Activated CD4-positive, alpha-beta T cell treated with anti-CD3 and anti-CD28 coated beads, Interleukin-2, amount 10 ng/mL, durations not matched to agents 24 days and 14 days (primary cell): Measurements from ENCODE around the gene SCARB1. TPM values are rescaled to one million over a fixed set of nuclear protein-coding genes. Genes with fewer than 3 reads are reported as not detected.

Experiments
- DNase-seq: peaks from one replicate; pipeline ENCODE4 v3.0.0; 2022
- H3K27ac Mint-ChIP-seq: one replicate; pipeline ENCODE4 v1.8.0; 2022; ENCODE audit warnings: mild to moderate bottlenecking, mixed read lengths
- H3K27me3 Mint-ChIP-seq: one replicate; pipeline ENCODE4 v1.8.0; 2022; ENCODE audit warnings: mixed read lengths
- H3K36me3 Mint-ChIP-seq: one replicate; pipeline ENCODE4 v1.8.0; 2022; ENCODE audit warnings: low read depth, mild to moderate bottlenecking, mixed read lengths
- H3K4me1 Mint-ChIP-seq: one replicate; pipeline ENCODE4 v1.8.0; 2021; ENCODE audit warnings: mixed read lengths
- H3K4me3 Mint-ChIP-seq: one replicate; pipeline ENCODE4 v1.8.0; 2022; ENCODE audit warnings: mild to moderate bottlenecking, moderate library complexity, mixed read lengths
- H3K9me3 Mint-ChIP-seq: one replicate; pipeline ENCODE4 v1.8.0; 2021; ENCODE audit warnings: mixed read lengths
- intact Hi-C: fragments of 100-400 bp; cut with micrococcal nuclease; formaldehyde crosslinking; loops from one replicate; pipeline ENCODE4 v1.15.1; 2023
- total RNA-seq: library from RNA; stranded (reverse); gene quantifications from 2 replicates; pipeline ENCODE4 v1.2.3, GENCODE V29; 2022

SCARB1 gene
- total RNA-seq, 1 donor from 2014 or later = 25.6 TPM

DNA sequence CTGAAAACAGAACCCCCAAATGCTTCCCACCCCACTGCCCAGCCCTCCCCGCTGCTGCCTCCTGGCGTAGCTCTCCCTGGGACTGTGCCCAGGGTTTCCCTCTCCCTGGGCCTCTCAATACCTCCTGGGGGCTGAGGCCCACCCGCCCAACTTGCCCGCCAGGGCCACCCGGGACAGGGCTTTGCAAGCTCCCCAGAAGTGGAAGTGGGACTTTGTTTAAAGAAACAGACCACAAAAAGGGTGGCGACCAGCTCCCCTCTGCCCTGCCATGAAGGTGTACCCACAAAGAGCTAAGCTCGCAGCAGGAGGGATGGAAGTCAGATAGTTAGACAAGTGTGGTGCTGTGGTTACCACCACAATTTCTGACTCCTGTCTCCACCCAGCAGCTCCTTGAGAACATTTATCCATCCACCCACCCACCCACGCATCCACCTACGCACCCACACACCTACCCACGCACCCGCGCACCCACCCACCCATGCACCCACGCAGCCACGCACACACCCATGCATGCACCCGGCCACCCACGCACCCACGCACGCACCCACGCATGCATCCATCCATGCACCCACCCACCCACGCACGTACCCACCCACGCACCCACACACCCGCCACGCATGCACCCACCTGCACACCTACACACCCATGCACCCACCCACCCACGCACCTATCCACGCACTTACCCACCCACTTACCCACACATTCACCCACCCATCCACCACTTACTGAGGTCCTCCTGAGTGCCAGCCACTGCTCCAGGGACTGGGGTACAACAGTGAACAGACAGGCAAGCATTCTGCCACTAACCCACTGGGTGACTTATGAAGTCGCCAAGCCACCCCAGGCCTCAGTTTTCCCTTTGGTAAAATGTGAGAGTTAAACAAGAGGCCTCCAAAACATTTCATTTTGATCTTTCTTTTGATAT, 127.3 kb downstream of the SCARB1 start:
- Mint-ChIP-seq H3K4me3 (no peak overlapping the region), H3K4me1 (peaks cover 18% of the 10 kb centered on the region)
- DNase-seq = no peak

DNA sequence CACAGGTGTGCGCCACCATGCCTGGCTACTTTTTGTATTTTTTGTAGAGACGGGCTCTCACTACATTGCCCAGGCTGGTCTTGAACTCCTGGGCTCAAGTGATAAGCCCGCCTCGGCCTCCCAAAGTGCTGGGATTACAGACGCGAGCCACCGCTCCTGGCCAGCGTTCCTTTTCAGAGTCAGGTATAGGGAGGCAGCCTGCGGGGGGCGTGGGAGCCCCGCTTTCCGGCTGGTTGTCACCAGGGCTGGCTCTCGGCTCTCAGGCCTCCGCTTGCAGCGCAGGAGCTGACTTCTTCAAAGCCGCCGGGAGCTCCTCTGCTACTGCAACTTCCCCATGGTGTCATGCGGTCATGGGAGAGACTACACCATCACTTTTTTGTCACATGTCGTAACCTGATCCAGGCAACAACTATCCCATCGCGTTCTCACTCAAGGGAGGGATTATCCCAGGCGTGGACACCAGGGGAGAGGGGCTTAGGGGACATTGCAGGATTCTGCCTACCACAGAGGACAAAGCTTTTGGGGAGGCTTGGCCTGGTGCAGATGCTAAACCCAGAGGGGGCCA, 129.4 kb downstream of the SCARB1 start:
- no peak for DNase-seq
- Mint-ChIP-seq H3K4me3 (no peak overlapping the region), H3K9me3 (no peaks in the 10 kb centered on the region), H3K36me3 (no peaks in the 10 kb centered on the region), H3K27me3 (peaks cover under 1% of the 10 kb centered on the region), H3K27ac (no peak overlapping the region), H3K4me1 (peaks cover 4% of the 10 kb centered on the region)
- intact Hi-C loops = no loop called here

More for the DNA sequence above, 127.3 kb downstream of the SCARB1 start:
- Mint-ChIP-seq H3K27ac (peak overlapping the region; percentile 86), H3K9me3 (no peaks in the 10 kb centered on the region), H3K36me3 (no peaks in the 10 kb centered on the region), H3K27me3 (peaks cover 5% of the 10 kb centered on the region)
- intact Hi-C loops = no loop called here

DNA sequence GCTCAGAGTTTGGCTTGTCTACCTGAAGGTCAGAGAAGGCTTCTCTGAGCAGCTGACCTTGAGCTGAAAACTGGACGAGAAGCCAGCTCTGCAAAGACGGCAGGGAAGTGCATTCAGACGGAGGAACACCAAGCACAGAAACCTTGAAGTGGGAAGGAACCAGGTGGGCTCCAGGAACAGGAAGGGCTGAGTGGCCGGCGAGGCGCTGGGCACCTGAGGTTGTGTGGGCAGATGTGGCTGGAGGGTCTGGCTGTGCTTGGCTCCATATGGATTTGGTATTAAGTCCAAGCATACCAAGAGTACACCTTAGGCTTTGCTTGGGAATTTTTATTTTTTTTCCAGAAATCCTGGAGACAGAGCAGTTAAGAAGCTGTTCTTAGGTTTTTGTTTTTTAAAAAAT, 130.6 kb downstream of the SCARB1 start:
- peaks cover 2% of the 10 kb centered on the region for H3K4me1 Mint-ChIP-seq
- intact Hi-C loops = no loop called here
- no peaks in the 10 kb centered on the region for H3K9me3 Mint-ChIP-seq
- peaks cover 2% of the 10 kb centered on the region for H3K27me3 Mint-ChIP-seq
- no peaks in the 10 kb centered on the region for H3K36me3 Mint-ChIP-seq
- H3K27ac Mint-ChIP-seq = no peak overlapping the region
- no peak overlapping the region for H3K4me3 Mint-ChIP-seq
- DNase-seq = no peak

DNA sequence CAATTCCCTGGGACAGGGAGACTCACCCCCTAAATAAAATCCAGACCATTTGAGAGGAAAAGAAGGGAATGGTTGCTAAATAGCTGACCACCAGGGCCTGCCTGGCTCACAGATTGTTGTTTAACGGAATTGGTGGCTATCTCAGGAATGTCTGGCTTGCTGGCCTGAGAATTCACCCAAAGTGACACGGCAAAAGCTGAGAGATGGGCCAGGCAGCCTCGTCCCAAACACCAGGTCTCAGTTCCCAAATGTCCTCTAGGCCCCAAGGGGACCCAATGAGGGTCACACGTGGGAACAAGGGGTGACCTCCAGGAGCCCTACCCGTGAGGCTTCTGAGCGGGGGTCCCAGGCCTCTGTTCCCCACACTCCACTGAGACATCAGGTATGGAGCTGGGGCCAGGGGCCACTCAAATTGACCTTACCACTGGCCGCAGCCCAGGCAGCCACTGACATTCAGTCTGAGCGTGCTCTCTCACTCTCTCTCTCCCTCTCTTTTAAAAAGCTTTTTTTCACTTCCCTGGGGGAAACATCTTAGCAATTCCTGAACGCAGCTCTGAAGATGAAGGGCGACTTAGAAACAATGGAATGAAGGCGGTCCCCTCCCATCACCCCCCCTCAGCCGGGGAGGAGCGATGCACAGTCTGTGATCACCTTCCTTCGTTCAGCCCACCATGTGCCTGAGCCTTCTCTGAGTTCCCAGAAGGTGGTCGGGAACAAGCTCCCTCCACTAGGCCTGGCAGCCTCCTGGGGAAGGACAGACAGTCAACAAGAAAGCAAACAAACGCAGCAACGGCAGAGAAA, 131.2 kb downstream of the SCARB1 start:
- Mint-ChIP-seq H3K4me1 (peaks cover 2% of the 10 kb centered on the region), H3K9me3 (no peaks in the 10 kb centered on the region), H3K36me3 (no peaks in the 10 kb centered on the region), H3K4me3 (no peak overlapping the region), H3K27ac (no peak overlapping the region), H3K27me3 (peaks cover 2% of the 10 kb centered on the region)
- intact Hi-C loops = no loop called here
- no peak for DNase-seq

DNA sequence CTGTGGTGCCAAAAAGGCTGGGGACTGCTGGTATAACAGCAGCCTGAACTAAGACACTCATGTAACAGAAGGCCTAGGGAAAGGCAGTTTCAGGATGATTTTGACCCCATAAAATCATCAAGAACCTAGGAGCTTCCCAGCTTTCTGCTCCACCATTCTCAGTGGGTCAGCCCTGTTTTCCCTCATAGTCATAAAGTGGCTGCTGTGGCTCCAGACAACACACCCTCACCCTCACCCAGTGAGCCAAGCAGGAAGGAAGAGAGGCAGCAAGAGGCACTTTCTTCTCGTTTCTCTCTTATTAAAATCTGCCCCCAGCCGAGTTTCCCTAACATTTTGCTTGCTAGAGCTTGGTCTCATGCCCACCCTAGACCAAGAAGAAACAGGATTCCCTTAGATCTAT, 131.8 kb downstream of the SCARB1 start:
- Mint-ChIP-seq H3K9me3 (no peaks in the 10 kb centered on the region), H3K27ac (no peak overlapping the region), H3K27me3 (peaks cover 2% of the 10 kb centered on the region), H3K4me1 (peaks cover 2% of the 10 kb centered on the region), H3K4me3 (no peak overlapping the region), H3K36me3 (no peaks in the 10 kb centered on the region)
- no peak for DNase-seq
- intact Hi-C loops = no loop called here

DNA sequence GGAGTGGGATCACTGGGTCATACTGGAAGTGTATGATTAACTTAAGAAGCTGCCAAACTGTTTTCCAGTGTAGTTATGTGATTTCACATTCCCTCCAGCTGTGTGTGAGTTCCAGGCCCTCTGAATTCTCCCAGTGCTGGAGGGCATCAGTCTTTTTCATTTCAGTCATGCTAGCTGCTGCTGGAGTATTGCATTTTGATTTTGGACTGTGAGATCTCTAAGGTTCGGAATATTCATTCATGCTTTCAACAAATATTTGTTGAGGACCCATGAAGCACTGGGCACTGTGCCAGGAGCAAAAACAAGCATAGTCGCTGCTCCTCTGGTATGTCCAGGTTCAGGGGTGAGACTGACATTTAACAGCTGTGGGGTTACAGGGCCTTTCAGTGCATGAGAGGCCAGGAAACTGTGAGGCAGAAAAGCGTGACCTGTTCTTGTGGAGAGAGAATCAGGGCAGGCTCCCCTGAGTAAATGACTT, 133.2 kb downstream of the SCARB1 start:
- no peaks in the 10 kb centered on the region for H3K36me3 Mint-ChIP-seq
- no peaks in the 10 kb centered on the region for H3K9me3 Mint-ChIP-seq
- intact Hi-C loops = no loop called here
- no peak overlapping the region for H3K27ac Mint-ChIP-seq
- H3K27me3 Mint-ChIP-seq = peaks cover 5% of the 10 kb centered on the region
- no peak overlapping the region for H3K4me3 Mint-ChIP-seq
- DNase-seq = no peak
- H3K4me1 Mint-ChIP-seq = no peaks in the 10 kb centered on the region

DNA sequence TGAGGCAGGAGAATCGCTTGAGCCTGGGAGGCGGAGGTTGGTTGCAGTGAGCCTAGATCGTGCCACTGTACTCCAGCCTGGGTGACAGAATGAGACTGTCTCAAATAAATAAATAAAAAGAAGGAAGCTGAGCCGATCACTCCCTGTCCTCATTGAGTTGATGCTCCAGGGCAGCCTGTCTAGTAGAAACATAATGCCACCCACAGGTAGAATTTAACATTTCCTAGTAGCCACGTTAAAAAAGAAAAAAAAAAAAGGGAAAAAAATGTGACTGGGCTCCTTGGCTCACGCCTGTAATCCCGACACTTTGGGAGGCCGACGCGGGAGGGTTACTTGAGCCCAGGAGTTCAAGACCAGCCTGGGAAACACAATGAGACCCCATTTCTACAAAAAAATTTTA, 135.7 kb downstream of the SCARB1 start:
- intact Hi-C loops = no loop called here
- no peak for DNase-seq
- Mint-ChIP-seq H3K4me1 (no peaks in the 10 kb centered on the region), H3K36me3 (no peaks in the 10 kb centered on the region), H3K27me3 (peaks cover 11% of the 10 kb centered on the region), H3K27ac (no peak overlapping the region), H3K9me3 (no peaks in the 10 kb centered on the region), H3K4me3 (no peak overlapping the region)

DNA sequence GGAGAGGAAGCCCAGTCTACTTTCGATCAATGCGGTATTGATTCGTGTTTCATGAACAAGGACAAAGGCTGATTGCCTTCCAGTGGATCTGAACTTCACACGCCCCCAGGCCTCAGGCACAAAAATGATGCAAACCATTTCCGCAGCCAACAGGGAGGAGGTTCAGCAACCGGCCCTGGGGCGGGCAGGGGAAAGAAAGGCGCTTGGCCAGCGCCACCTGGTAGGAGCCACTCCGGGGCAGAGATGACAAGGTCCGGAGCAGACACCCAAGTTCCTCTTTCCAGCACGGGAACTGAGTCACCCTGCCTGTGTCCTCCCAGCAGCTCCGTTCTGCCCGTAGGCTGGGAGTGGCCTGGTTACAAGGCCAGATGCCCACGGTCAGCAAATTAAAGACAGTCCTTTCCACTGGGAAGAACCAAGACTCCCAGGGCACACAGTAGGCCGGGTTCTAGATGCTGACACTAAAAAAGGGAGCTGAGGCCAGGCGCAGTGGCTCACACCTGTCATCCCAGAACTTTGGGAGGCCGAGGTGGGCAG, 136.3 kb downstream of the SCARB1 start:
- H3K27me3 Mint-ChIP-seq = peaks cover 11% of the 10 kb centered on the region
- H3K27ac Mint-ChIP-seq = no peak overlapping the region
- DNase-seq = no peak
- H3K4me1 Mint-ChIP-seq = no peaks in the 10 kb centered on the region
- H3K36me3 Mint-ChIP-seq = no peaks in the 10 kb centered on the region
- intact Hi-C loops = no loop called here
- H3K4me3 Mint-ChIP-seq = no peak overlapping the region
- H3K9me3 Mint-ChIP-seq = no peaks in the 10 kb centered on the region

Other genes starting within 250 kb of the SCARB1 start
- gene UBC, start 50.8 kb upstream of the SCARB1 start, total RNA-seq = 778 and 788 TPM in 2 replicates
- 52.4 and 53.0 TPM in 2 replicates for gene DHX37, start 125.3 kb upstream of the SCARB1 start, total RNA-seq
- gene BRI3BP, start 129.8 kb upstream of the SCARB1 start, total RNA-seq = 37.4 and 38.1 TPM in 2 replicates
- 24.7 and 26.7 TPM in 2 replicates for gene AACS, start 201.6 kb upstream of the SCARB1 start, total RNA-seq